ENCODE data around the gene PPIC. TPM values are rescaled to one million over a fixed set of nuclear protein-coding genes. Genes with fewer than 3 reads are reported as not detected.

The PPIC gene
- total RNA-seq: 10 to 100 TPM; 14.1 to 36.7 (median 24.3) TPM

DNA sequence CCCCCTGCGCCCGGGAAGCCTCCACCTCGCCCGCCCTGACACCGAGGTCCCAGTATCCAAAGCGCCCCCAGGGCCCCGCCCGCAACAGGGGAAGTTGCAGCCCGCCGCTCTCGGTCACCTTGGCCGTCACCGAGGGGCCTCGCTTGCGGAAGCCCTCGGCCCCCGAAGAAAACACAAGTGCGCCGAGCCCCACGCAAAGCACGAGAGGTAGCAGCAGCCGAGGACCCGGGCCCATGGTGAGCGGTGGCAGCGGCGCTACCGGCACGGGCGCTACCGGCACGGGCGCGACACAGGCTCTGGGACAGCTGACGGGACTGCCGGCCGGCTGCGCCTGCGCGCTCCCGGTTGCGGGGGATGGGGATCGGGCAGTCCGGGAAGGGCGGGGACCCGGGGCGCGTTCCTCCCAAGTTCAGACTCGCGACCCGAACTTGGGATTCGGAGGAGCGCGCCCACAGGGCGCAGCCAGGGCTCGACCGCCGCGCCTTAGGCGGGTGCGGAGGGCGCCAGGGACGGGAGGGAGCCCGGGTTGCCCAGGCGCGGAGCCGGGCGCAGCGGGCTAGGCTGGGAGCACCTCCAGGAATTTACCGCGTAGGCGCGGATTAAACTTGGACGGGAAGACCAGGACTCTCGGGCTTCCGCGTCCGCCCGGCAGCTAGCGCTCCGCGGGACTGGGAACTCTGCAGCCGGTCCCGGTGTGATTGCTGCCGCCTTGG is at the start of gene PPIC:
PPIC (minus strand) TSS at position 335 of the 713 bp plus-strand sequence; CDS start at position 235, 100 bp downstream.
- Histone ChIP-seq H3K4me3 (peak within 1 kb of the TSS; percentile 58 to 85 (median 70)), H3K4me1 (peaks cover 0 to 32% (median 0%) of the 10 kb centered on the region in 4 donors), H3K9me3 (no peaks in the 10 kb centered on the region), H3K27ac (peak within 1 kb of the TSS; percentile 62 to 88 (median 83)), H3K27me3 (no peaks in the 10 kb centered on the region), H3K36me3 (no peaks in the 10 kb centered on the region)
- DNase-seq (ENCODE audit: low spot score in 2 of 2): peak; percentile 43 to 51
- peak in 1 of 2 donors; percentile 42 for TF ChIP-seq POLR2A (IDR thresholded peaks at IDR 0.05)
- peak in 1 of 2 donors; percentile 46 for TF ChIP-seq EP300 (IDR thresholded peaks at IDR 0.05)
- TF ChIP-seq, protein P1, sequence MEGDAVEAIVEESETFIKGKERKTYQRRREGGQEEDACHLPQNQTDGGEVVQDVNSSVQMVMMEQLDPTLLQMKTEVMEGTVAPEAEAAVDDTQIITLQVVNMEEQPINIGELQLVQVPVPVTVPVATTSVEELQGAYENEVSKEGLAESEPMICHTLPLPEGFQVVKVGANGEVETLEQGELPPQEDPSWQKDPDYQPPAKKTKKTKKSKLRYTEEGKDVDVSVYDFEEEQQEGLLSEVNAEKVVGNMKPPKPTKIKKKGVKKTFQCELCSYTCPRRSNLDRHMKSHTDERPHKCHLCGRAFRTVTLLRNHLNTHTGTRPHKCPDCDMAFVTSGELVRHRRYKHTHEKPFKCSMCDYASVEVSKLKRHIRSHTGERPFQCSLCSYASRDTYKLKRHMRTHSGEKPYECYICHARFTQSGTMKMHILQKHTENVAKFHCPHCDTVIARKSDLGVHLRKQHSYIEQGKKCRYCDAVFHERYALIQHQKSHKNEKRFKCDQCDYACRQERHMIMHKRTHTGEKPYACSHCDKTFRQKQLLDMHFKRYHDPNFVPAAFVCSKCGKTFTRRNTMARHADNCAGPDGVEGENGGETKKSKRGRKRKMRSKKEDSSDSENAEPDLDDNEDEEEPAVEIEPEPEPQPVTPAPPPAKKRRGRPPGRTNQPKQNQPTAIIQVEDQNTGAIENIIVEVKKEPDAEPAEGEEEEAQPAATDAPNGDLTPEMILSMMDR (IDR thresholded peaks at IDR 0.05): no peak
- 0 to 2% methylated on average over 18 to 34 of the region's 84 CpGs for WGBS, 2 donors

DNA sequence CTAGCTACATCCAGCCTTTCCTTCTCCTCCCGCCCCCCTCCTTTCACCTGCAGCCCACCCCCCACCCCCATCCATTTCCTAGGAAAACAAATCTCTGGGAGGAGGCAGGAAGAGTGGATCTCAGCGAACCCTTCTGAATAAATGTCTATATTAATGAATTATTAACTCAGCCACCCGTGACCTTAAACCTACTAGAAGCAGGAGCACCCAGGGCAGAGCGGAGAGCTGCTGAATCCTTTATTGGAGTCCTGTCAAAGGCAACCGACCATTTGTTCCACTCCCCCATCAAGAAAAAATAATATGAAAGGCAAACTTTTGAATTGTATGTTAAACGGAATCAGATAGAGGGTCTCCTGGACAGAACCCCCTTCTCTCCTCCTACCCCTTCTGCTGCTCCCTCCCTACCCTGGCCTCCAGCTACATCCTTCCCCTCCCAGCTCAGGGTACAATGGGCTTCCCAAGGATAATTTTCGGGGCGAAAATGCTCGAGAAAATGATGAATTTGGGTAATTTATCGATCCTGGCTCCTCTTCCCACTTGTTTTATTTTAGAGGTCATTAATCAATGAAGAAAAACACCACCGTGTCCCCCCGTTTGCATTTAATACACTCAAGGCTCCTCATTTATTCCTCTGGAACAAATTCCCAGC is 49.2 kb upstream of the PPIC start:
- 55 to 62% methylated on average over 12 of the region's 12 CpGs for WGBS, 2 donors
- no peak overlapping the region for H3K4me3 ChIP-seq
- H3K27me3 ChIP-seq: peaks cover 0 to 60% of the 10 kb centered on the region in 2 donors
- no peaks in the 10 kb centered on the region for H3K36me3 ChIP-seq
- no peak overlapping the region for H3K27ac ChIP-seq
- TF ChIP-seq POLR2A (IDR thresholded peaks at IDR 0.05) (no peak), EP300 (IDR thresholded peaks at IDR 0.05) (no peak)
- TF ChIP-seq, protein P1 (IDR thresholded peaks at IDR 0.05): no peak
- H3K9me3 ChIP-seq: no peaks in the 10 kb centered on the region
- no peak for DNase-seq (ENCODE audit: low spot score in 2 of 2)
- peaks cover 0 to 39% (median 22%) of the 10 kb centered on the region in 4 donors for H3K4me1 ChIP-seq

DNA sequence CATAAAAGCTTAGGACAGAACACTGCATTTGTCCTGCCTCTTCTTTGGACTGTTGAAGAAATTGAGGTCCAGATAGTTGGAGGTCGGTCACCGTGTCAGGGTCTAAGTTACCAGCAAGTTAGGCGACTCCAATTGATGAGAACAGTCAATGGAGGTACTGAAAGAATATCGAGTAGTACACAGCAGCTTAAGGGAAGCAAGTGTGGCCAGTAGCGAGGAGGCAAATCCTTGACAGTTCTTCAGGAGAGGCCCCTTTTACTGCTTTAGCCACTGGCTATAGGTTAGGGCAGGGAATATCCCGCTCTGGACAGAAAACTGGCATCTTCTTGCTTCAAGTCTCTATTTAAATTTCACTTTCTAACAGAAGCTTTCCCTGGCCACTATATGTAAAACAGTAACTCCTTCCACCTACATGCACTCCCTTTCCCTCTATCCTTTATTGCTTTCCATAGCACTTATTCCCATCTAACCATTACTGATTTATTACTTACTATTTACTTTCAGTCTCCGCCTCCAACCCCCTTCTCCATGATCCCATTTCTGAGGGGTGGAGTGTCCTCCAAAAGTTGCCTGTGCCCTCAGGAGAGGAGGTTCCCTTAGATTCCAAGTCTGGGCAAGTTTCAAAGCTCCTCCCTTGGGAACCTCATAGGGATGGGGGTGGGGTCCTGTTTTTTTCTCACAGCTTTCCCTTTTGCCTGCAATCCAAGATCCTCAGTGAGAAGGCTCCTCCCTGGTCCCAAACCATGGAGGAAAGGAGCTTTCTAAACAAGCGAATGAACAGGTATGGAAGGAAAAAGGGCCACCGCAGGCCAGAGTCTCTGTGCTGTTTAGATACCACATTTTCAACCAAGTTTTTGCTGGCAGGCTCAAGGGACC is 48.4 kb upstream of the PPIC start:
- WGBS, 2 donors: 77 to 78% methylated on average over 9 of the region's 9 CpGs
- H3K4me3 ChIP-seq: no peak overlapping the region
- H3K9me3 ChIP-seq: no peaks in the 10 kb centered on the region
- TF ChIP-seq POLR2A (IDR thresholded peaks at IDR 0.05) (no peak), EP300 (IDR thresholded peaks at IDR 0.05) (no peak)
- TF ChIP-seq, protein P1 (IDR thresholded peaks at IDR 0.05): no peak
- peaks cover 0 to 55% of the 10 kb centered on the region in 2 donors for H3K27me3 ChIP-seq
- no peaks in the 10 kb centered on the region for H3K36me3 ChIP-seq
- H3K27ac ChIP-seq: no peak overlapping the region
- H3K4me1 ChIP-seq: peaks cover 0 to 31% (median 15%) of the 10 kb centered on the region in 4 donors
- no peak for DNase-seq (ENCODE audit: low spot score in 2 of 2)

DNA sequence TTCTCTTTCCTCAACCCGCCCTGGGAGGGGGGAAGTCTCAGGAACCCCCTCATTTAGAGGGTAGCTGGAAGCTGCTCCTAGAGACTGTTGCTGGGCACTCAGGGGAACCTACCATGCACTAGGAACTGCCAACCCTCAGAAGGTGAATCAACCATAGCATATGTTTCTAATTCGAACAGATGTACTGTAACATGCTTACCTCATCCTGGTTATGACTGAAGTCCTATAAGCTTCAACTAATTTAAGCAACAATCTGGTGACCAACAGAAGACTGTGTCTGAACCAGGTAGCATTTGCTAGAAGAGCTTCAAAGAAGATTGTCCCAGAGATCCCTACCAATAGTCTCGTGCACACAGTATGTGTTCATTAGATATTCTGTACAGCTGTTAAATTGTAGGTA is 46.8 kb upstream of the PPIC start:
- no peak for TF ChIP-seq EP300 (IDR thresholded peaks at IDR 0.05)
- no peak for TF ChIP-seq POLR2A (IDR thresholded peaks at IDR 0.05)
- TF ChIP-seq, protein P1 (IDR thresholded peaks at IDR 0.05): no peak
- Histone ChIP-seq H3K27me3 (peaks cover 0 to 43% of the 10 kb centered on the region in 2 donors), H3K36me3 (no peaks in the 10 kb centered on the region), H3K27ac (no peak overlapping the region), H3K4me1 (peaks cover 0 to 14% (median 4%) of the 10 kb centered on the region in 4 donors), H3K4me3 (no peak overlapping the region), H3K9me3 (no peaks in the 10 kb centered on the region)
- DNase-seq (ENCODE audit: low spot score in 2 of 2): no peak
- WGBS, 2 donors: 81 to 90% methylated on average over 3 of the region's 3 CpGs
